Measurements from ENCODE around the gene SOWAHA.

SOWAHA gene

DNA sequence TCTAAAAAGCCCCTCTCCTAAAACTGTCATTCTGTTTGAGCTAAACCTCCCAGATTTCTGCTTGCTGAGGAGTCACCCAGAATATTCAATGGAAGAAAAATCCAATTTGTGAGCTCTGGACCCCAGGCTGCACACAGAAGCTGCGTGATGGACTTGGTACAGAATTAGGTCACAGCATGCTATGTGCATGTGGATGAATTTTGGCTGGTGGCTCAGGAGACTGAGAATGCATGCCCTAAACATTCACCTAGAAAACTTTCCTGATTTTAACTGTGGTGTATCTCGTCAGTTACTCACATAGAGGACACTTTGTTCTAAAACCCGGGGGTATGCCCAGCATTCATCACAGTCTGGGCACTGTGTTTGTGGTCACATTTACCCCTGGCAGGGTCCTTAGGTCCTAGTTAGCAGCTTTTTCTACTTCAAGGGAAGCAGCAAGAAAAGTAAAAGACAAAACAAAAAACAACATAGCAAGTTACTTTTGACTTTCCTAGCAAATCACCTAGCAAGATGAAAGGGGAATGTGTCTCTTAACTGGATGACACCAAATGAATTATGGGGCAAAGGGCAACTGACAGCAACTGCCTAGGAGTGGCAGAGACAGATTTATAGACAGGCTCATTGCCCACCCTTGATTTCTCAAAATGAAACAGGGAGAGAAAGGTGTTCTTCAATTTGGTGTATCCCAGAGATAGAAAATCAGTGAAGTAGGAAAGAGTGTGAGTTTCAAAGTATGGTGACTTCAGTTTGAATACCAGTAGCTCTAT, 25.6 kb downstream of the SOWAHA start:
- H3K79me2 ChIP-seq (ENCODE audit: control insufficient read depth, insufficient read depth, low read length, unreplicated experiment) = no peaks in the 10 kb centered on the region
- no peak overlapping the region for H3K27ac ChIP-seq (ENCODE audit: low read depth, low read length)
- H3K4me1 ChIP-seq (ENCODE audit: control insufficient read depth, insufficient read depth, low read length, unreplicated experiment) = peaks cover 29% of the 10 kb centered on the region
- no peak overlapping the region for H2AFZ ChIP-seq (ENCODE audit: low read length, unreplicated experiment)
- no peak overlapping the region for H3K4me3 ChIP-seq (ENCODE audit: low read depth, low read length)
- no peaks in the 10 kb centered on the region for H3K27me3 ChIP-seq (ENCODE audit: insufficient read depth, low read length)
- H3K36me3 ChIP-seq (ENCODE audit: insufficient read depth, low read length) = no peaks in the 10 kb centered on the region

DNA sequence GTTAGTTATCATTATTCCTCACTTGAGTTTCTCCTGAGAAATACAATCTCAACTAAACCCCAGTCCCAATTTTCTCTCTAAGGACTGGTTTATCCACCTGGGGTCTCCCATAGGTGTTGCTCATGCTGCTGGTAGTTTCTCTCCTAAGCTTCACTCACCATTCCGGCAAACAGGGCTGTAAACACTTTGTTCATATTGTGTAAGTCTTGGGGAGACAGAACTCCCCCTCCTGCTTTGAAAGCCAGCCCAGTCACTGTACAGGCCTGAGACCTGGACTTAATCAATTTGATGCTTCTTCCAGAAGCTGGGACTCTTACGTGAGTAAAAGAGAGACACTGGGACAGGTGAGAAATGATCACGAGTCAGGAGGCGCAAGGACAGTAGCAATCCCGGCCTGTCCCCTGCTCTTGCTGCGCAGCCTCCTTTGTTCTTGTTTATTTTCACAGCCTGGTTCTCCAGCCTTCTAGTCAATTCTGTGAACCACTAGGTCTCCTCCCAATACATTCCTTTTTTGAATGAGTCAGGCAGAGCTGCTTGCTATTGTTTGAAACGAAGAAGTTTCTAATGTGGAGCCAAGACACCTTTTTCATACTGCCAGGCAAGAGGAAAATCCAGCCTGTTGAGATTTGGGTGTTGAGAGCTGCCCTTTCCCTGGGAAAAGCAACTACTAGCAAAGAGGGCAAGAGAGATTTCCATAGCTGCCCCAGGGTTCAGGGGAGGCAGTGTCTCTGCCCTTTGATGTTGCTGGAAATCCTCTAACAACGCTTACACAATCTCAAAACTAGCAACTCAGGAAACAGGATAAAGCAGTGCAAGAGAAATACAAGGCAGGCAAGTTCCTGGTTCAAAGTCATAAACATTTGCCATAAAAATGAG, 26.6 kb downstream of the SOWAHA start:
- Histone ChIP-seq H3K79me2 (ENCODE audit: control insufficient read depth, insufficient read depth, low read length, unreplicated experiment) (no peaks in the 10 kb centered on the region), H3K4me1 (ENCODE audit: control insufficient read depth, insufficient read depth, low read length, unreplicated experiment) (peaks cover 29% of the 10 kb centered on the region), H2AFZ (ENCODE audit: low read length, unreplicated experiment) (peak overlapping the region; percentile 57), H3K36me3 (ENCODE audit: insufficient read depth, low read length) (no peaks in the 10 kb centered on the region), H3K27me3 (ENCODE audit: insufficient read depth, low read length) (no peaks in the 10 kb centered on the region), H3K27ac (ENCODE audit: low read depth, low read length) (peak overlapping the region; percentile 48), H3K4me3 (ENCODE audit: low read depth, low read length) (no peak overlapping the region)

DNA sequence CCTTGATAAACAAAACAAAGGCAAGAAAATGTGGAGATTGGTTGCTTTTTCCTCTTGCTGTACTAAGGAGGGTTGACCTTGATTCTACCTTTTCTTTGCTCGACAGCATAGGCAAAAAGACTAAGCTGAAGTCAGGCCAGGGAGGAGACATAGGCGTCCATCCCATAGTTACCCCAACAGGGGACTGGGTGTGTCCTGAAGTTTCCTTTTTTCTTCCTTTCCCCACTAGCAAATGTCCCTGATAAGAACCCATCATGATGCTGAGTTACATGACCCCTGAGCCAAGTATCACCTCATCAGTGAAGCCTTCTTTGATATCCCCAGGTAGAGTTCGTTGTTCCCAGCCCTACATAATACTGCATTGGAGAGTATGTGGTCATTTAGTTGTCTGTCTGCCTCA, 27.2 kb downstream of the SOWAHA start:
- H3K27me3 ChIP-seq (ENCODE audit: insufficient read depth, low read length) = no peaks in the 10 kb centered on the region
- no peaks in the 10 kb centered on the region for H3K36me3 ChIP-seq (ENCODE audit: insufficient read depth, low read length)
- H3K79me2 ChIP-seq (ENCODE audit: control insufficient read depth, insufficient read depth, low read length, unreplicated experiment) = no peaks in the 10 kb centered on the region
- peak overlapping the region; percentile 57 for H2AFZ ChIP-seq (ENCODE audit: low read length, unreplicated experiment)
- peak overlapping the region; percentile 48 for H3K27ac ChIP-seq (ENCODE audit: low read depth, low read length)
- H3K4me3 ChIP-seq (ENCODE audit: low read depth, low read length) = no peak overlapping the region
- peaks cover 29% of the 10 kb centered on the region for H3K4me1 ChIP-seq (ENCODE audit: control insufficient read depth, insufficient read depth, low read length, unreplicated experiment)

DNA sequence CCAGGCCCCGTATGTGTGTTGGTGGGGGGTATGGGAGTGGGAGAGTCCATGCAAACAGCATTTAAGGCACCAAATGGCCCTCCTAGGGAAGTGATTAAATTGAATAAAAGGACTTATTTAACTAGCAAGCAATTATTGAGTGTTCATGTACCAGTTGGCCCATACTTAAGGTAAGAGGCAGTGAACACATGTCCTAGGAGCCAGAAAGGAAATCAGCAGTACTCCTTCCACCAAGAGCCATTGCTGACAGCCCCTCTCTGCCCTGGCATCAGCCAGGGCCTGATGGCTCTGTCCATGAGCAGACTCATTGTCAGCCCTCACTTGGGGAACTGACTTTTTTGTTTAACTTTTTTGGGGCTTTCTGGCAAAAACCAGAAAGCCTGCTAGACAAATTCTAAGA, 27.8 kb downstream of the SOWAHA start:
- Histone ChIP-seq H3K4me3 (ENCODE audit: low read depth, low read length) (no peak overlapping the region), H3K79me2 (ENCODE audit: control insufficient read depth, insufficient read depth, low read length, unreplicated experiment) (no peaks in the 10 kb centered on the region), H3K27ac (ENCODE audit: low read depth, low read length) (no peak overlapping the region), H3K27me3 (ENCODE audit: insufficient read depth, low read length) (no peaks in the 10 kb centered on the region), H3K4me1 (ENCODE audit: control insufficient read depth, insufficient read depth, low read length, unreplicated experiment) (peaks cover 29% of the 10 kb centered on the region), H2AFZ (ENCODE audit: low read length, unreplicated experiment) (no peak overlapping the region), H3K36me3 (ENCODE audit: insufficient read depth, low read length) (no peaks in the 10 kb centered on the region)

DNA sequence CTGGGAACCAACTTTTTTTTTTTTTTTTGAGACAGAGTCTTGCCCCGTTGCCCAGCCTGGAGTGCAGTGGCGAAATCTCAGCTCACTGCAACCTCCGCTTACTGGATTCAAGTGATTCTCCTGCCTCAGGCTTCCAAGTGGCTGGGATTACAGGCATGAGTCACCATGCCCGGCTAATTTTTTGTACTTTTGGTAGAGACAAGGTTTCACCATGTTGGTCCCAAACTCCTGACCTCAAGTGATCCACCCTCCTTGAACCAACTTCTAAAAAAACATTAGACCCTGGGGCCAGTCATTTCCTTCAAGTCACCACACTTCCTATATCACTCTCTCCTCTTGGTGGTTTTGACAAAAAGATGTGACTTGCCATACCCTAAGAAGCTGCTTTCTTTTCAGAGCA, 28.2 kb downstream of the SOWAHA start:
- Histone ChIP-seq H3K27me3 (ENCODE audit: insufficient read depth, low read length) (no peaks in the 10 kb centered on the region), H2AFZ (ENCODE audit: low read length, unreplicated experiment) (no peak overlapping the region), H3K36me3 (ENCODE audit: insufficient read depth, low read length) (no peaks in the 10 kb centered on the region), H3K27ac (ENCODE audit: low read depth, low read length) (no peak overlapping the region), H3K4me3 (ENCODE audit: low read depth, low read length) (no peak overlapping the region), H3K4me1 (ENCODE audit: control insufficient read depth, insufficient read depth, low read length, unreplicated experiment) (peaks cover 29% of the 10 kb centered on the region), H3K79me2 (ENCODE audit: control insufficient read depth, insufficient read depth, low read length, unreplicated experiment) (no peaks in the 10 kb centered on the region)

DNA sequence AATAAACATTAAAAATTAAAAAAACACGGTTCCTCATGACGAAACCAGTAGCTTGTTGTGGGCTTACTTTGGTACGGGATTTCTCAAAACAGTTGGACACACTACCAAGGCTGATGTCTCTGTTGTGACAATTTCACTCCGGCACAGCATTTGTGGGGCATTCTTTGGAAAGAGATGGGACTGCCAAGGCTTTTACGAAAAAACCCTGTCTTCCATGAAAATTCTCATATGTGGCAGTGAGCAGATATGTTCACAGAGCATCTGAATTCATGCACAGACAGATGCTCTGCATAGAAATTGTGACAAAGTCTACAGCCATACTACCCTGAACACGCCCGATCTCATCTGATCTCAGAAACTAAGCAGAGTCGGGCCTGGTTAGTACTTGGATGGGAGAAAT, 35.2 kb downstream of the SOWAHA start:
- H3K36me3 ChIP-seq (ENCODE audit: insufficient read depth, low read length) = no peaks in the 10 kb centered on the region

DNA sequence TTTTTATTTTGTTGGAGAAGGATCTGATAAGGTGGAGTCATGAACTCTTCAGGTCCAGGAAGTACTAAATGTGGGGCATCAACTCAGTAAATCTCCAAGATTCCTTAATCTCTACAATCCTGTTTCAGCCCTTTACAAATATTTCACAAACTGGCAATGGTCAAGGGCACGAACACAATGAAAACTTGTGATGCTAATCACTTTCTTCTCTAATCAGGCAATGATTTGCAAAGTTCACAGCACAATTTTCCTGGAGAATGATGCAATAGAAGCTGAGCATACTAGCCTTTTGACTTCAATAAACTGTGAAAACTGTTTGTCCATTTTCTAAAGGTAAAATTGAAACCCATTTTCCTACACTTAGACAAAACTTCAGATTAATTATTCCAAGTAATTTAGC, 36.2 kb downstream of the SOWAHA start:
- Histone ChIP-seq H3K4me3 (ENCODE audit: low read depth, low read length) (no peak overlapping the region), H3K79me2 (ENCODE audit: control insufficient read depth, insufficient read depth, low read length, unreplicated experiment) (no peaks in the 10 kb centered on the region), H3K36me3 (ENCODE audit: insufficient read depth, low read length) (no peaks in the 10 kb centered on the region), H3K27ac (ENCODE audit: low read depth, low read length) (no peak overlapping the region), H3K4me1 (ENCODE audit: control insufficient read depth, insufficient read depth, low read length, unreplicated experiment) (no peaks in the 10 kb centered on the region), H2AFZ (ENCODE audit: low read length, unreplicated experiment) (no peak overlapping the region), H3K27me3 (ENCODE audit: insufficient read depth, low read length) (no peaks in the 10 kb centered on the region)

More for the DNA sequence above, 35.2 kb downstream of the SOWAHA start:
- H3K27ac ChIP-seq (ENCODE audit: low read depth, low read length) = no peak overlapping the region
- no peak overlapping the region for H3K4me3 ChIP-seq (ENCODE audit: low read depth, low read length)
- H3K27me3 ChIP-seq (ENCODE audit: insufficient read depth, low read length) = no peaks in the 10 kb centered on the region
- no peaks in the 10 kb centered on the region for H3K4me1 ChIP-seq (ENCODE audit: control insufficient read depth, insufficient read depth, low read length, unreplicated experiment)
- H3K79me2 ChIP-seq (ENCODE audit: control insufficient read depth, insufficient read depth, low read length, unreplicated experiment) = no peaks in the 10 kb centered on the region
- no peak overlapping the region for H2AFZ ChIP-seq (ENCODE audit: low read length, unreplicated experiment)

DNA sequence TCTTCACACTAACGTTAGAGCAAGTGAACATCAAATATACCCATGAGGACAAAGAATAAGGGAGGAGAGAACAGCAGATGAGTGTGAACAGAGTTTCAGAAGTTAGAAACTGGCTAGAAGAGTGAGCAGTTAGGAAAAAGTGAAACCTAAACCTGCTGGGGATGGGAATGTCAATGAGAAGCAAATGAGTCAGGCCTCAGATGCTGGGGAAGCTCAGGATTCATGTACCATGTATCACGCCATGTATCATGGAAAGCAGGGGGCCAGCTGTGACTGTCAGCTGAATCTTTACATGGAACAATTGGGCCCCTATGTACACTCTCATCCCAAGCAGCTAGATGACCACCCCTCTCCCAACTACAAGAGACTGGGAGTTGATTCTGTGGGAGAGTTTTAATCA, 37.0 kb downstream of the SOWAHA start:
- Histone ChIP-seq H3K27ac (ENCODE audit: low read depth, low read length) (no peak overlapping the region), H2AFZ (ENCODE audit: low read length, unreplicated experiment) (no peak overlapping the region)

DNA sequence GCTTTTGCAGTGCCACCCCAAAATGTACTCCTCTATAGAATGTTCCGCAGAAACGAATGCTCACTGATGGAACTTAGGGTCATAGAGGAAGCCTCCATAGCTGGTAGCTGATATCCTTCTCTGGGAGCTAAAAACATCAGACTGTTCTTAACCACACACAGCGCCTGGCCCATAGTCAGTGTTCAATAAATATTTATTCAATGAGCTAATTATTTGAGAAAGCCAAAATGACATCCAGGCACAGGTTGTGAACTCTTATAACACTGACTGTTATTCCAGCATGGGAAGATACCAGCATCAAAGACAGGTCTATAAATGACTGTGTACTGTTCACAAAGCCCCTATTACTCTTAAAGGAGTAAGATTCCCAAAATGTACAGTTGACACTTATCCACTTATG, 40.2 kb downstream of the SOWAHA start:
- H3K79me2 ChIP-seq (ENCODE audit: control insufficient read depth, insufficient read depth, low read length, unreplicated experiment) = no peaks in the 10 kb centered on the region
- H3K27me3 ChIP-seq (ENCODE audit: insufficient read depth, low read length) = no peaks in the 10 kb centered on the region
- H3K36me3 ChIP-seq (ENCODE audit: insufficient read depth, low read length) = no peaks in the 10 kb centered on the region
- H3K4me3 ChIP-seq (ENCODE audit: low read depth, low read length) = no peak overlapping the region
- H3K4me1 ChIP-seq (ENCODE audit: control insufficient read depth, insufficient read depth, low read length, unreplicated experiment) = no peaks in the 10 kb centered on the region
- H3K27ac ChIP-seq (ENCODE audit: low read depth, low read length) = no peak overlapping the region
- H2AFZ ChIP-seq (ENCODE audit: low read length, unreplicated experiment) = no peak overlapping the region

More for the DNA sequence above, 37.0 kb downstream of the SOWAHA start:
- H3K79me2 ChIP-seq (ENCODE audit: control insufficient read depth, insufficient read depth, low read length, unreplicated experiment) = no peaks in the 10 kb centered on the region
- no peaks in the 10 kb centered on the region for H3K36me3 ChIP-seq (ENCODE audit: insufficient read depth, low read length)
- H3K27me3 ChIP-seq (ENCODE audit: insufficient read depth, low read length) = no peaks in the 10 kb centered on the region
- no peaks in the 10 kb centered on the region for H3K4me1 ChIP-seq (ENCODE audit: control insufficient read depth, insufficient read depth, low read length, unreplicated experiment)
- H3K4me3 ChIP-seq (ENCODE audit: low read depth, low read length) = no peak overlapping the region

DNA sequence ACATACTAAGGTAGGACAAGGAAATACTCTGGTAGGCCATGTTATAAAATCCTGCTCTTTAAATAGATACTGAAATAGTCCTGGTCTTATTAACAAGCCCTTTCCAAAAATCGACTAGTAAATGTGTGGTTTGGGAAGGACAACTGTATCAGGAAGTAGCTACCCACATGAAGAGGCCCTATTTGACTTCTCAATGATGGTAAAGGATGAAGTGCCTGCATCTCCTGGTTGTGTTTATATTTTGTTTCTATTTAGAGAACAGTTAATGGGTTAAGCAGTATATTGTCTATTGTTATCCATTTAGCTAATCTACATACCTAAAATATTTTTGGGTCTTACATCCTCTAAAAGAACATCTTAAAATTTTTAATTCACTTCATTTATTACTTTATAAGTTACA, 40.7 kb downstream of the SOWAHA start:
- Histone ChIP-seq H3K4me1 (ENCODE audit: control insufficient read depth, insufficient read depth, low read length, unreplicated experiment) (no peaks in the 10 kb centered on the region), H3K27me3 (ENCODE audit: insufficient read depth, low read length) (no peaks in the 10 kb centered on the region), H3K36me3 (ENCODE audit: insufficient read depth, low read length) (no peaks in the 10 kb centered on the region), H3K27ac (ENCODE audit: low read depth, low read length) (no peak overlapping the region), H3K79me2 (ENCODE audit: control insufficient read depth, insufficient read depth, low read length, unreplicated experiment) (no peaks in the 10 kb centered on the region), H2AFZ (ENCODE audit: low read length, unreplicated experiment) (no peak overlapping the region), H3K4me3 (ENCODE audit: low read depth, low read length) (no peak overlapping the region)

DNA sequence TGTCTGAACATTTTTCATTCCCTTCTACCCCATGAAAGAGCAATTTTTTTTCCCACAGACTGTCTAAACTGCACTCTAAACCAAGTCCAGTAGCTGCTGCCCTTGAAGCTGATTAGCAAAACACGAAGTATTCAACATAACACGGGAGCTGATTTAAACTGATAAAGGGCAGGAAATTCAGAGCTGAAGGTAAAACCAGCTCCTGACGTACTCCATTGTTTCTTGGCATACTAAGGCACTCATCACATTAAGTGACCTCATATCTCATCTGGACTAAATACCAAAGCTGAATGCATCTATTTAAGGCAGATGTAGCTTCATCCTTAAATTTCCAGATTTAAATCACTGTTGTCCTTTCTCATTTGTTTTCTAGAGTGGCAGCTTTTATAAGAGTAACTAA, 41.2 kb downstream of the SOWAHA start:
- no peaks in the 10 kb centered on the region for H3K36me3 ChIP-seq (ENCODE audit: insufficient read depth, low read length)
- H3K27me3 ChIP-seq (ENCODE audit: insufficient read depth, low read length) = no peaks in the 10 kb centered on the region
- H3K79me2 ChIP-seq (ENCODE audit: control insufficient read depth, insufficient read depth, low read length, unreplicated experiment) = no peaks in the 10 kb centered on the region
- H3K27ac ChIP-seq (ENCODE audit: low read depth, low read length) = no peak overlapping the region
- no peak overlapping the region for H3K4me3 ChIP-seq (ENCODE audit: low read depth, low read length)
- peak overlapping the region; percentile 75 for H2AFZ ChIP-seq (ENCODE audit: low read length, unreplicated experiment)
- H3K4me1 ChIP-seq (ENCODE audit: control insufficient read depth, insufficient read depth, low read length, unreplicated experiment) = no peaks in the 10 kb centered on the region
